Mammary epithelial cell (primary cell): ENCODE results near the gene LYSMD1.

Experiments used
- CTCF ChIP-seq, 2 donors: IDR thresholded peaks in 1 of 2; conservative IDR thresholded peaks in 1 of 2; 2 replicates each; pipeline ENCODE4 v1.5.1; 2011 to 2012; ENCODE audit warnings: inconsistent platforms in 2 of 2, low read length in 2 of 2, mild to moderate bottlenecking in 2 of 2, control low read depth in 1 of 2, low read depth in 1 of 2; ENCODE audit not compliant: insufficient read depth in 1 of 2; ENCODE audit errors: extremely low read depth in 1 of 2
- EZH2 ChIP-seq: IDR thresholded peaks from 2 replicates; pipeline ENCODE4 v1.6.1; 2012; ENCODE audit warnings: low read length, inconsistent platforms, borderline replicate concordance

- TF ChIP-seq CTCF (conservative IDR thresholded peaks at IDR 0.05 in 1 of 2, IDR thresholded peaks at IDR 0.05 in 1 of 2; ENCODE audit: extremely low read depth in 1 of 2, insufficient read depth in 1 of 2, low read depth in 1 of 2, low read length in 2 of 2), result no peak
- no peak for TF ChIP-seq EZH2
These were observed 27.6 kb upstream of the LYSMD1 start for GRCh38 chr1:151193304-151193703.
